Stimulated activated naive CD8-positive, alpha-beta T cell treated with anti-CD3 and anti-CD28 coated beads, Interleukin-15, Interleukin-2, amounts not matched to agents 100 U/mL and 50 U/mL, for 24 hours (primary cell): ENCODE data around the gene ANKRD33.

Source experiments
- ATAC-seq: fragments of 150-1000 bp; cut with Tn5 transposase; one replicate; pipeline ENCODE4 v1.10.0; 2021
- DNase-seq: peaks from one replicate; pipeline ENCODE4 v3.0.0; 2021

Gene ANKRD33, protein sequence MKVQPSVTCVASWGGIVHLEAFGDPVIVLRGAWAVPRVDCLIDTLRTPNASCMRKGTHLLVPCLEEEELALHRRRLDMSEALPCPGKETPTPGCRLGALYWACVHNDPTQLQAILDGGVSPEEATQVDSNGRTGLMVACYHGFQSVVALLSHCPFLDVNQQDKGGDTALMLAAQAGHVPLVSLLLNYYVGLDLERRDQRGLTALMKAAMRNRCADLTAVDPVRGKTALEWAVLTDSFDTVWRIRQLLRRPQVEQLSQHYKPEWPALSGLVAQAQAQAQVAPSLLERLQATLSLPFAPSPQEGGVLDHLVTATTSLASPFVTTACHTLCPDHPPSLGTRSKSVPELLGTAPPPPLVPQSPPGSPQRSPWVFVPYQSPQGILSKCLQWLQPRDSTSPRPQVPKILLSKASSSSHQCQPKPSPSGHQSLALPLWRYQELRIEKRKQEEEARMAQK

DNA sequence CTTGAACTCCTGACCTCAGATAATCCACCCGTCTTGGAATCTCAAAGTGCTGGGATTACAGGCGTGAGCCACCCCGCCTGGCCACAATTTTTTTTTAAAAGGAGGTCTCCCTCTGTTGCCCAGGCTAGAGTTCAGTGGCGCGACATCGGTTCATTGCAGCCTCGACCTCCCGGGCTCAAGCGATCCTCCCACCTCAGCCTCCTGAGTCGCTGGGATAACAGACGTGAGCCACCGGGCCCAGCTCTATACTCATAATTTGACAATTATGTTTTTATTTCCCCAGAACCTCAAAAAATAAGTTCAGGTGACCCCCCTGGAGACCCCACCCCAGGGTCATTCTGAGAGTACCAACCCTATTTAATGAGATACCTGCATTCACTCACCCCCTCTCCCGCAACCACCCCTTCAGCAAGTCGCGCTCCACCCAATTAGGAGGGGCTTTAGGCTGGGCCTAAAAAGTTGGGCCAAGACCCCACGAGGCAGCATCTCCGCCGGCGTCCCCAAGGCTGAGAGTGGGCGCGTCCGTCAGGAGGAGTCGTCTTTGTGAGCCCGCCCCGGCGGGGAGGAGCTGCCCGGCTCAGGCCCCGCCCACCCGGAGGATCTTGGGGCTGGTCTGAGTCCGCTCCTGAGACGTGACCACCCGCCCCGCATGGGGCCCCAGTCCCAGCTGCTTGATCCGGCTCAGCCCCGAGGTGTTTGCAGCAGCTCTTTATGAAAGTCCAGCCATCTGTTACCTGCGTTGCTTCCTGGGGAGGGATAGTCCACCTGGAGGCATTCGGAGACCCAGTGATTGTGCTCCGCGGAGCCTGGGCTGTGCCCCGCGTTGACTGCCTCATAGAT, at the start of gene ANKRD33:
TSS of gene ANKRD33 (plus strand) at position 628 of the 840 bp plus-strand sequence. CDS start at position 712, 84 bp downstream.
- no peak for ATAC-seq
- DNase-seq: no peak

DNA sequence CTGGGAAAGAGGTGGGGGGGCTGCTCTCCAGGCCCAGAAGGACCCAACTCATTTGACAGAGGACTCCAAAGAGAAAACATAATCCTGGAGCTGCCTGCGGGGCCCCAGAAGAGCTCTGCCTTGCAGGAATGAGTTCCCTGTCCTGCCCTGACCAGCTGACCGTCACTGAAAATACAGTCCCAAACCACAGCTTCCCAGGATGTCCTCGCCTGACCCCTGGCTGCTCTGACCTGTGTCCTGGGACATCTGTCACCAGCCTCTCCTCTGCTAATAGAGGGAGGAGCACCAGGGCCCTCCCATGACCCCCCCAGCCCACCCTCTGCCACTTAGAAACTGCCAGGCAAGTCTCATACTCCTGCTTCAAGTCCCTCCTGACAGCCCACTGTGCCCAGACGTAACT, 49.1 kb upstream of the ANKRD33 start:
- DNase-seq: no peak

DNA sequence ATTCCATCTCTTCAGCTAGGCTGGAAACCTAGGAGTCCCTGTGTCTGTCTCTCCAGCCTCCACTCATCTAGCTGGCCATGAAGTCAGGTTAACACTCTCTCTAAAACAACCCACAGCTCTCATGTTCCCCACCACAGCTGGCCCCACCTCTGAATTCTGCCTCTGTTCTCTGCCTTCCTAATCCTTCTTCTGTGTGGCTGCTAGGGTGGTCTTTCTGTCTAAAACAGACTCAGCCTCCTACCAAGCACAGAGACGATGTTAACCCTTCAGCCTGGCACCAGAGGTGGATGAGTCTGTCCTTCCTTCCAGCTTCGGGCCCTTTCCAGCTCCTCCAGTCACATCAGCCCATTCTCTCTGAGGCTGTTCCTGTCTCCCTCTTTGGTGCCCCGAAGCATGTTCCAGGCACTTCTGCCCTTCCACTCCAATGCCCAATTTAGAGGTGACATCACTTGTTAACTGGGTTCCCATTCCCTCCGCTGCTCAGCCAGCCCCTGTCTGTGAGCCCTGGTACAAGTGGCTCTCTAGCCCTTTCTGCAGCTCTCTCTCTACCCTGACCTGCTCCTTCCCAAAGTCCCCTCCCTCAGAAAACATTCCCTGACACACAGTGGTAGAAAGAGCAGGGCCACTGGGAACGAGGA, 48.5 kb upstream of the ANKRD33 start:
- no peak for ATAC-seq

More for the DNA sequence above, 49.1 kb upstream of the ANKRD33 start:
- no peak for ATAC-seq

DNA sequence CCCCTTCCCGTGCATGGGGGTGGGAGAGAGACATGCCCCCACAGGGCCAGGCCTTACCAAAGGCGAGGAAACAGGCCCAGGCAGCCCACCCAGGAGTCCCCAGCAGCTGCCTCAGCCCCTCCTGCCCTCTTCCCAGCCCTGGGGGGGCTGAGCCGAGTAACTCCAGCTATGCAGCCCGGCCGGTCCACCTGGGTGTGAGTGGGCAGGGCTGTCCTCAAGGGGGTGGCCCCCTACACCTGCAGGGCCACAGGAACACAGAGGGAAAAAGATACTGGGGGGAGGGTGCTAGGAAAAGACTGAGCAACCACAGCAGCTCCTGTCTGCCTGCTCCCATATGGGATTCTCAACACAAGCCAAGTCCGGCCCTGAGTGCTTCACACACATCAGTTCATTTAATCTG, 46.9 kb upstream of the ANKRD33 start:
- no peak for ATAC-seq
- DNase-seq: no peak

More for the DNA sequence above, 48.5 kb upstream of the ANKRD33 start:
- no peak for DNase-seq

DNA sequence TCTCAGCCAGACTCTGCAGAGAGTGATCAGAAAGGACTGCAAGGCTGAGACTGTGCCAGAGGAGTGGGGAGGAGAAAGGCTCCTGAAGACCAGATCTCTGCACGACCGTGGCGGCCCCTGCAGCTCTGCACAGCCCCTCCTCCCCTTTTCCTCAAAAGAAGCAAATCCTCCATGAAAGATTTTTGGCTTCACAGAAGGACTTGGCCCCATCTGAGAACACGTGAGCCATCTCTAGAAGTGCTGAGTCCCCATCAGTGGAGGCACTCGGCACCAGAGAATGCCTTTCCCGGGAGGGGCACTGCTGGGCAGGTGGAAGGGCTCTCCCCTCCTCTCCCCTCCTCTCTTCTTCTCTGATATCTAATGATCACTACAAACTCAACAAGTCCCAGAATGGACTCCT, 46.2 kb upstream of the ANKRD33 start:
- ATAC-seq (no peak), DNase-seq (no peak)

DNA sequence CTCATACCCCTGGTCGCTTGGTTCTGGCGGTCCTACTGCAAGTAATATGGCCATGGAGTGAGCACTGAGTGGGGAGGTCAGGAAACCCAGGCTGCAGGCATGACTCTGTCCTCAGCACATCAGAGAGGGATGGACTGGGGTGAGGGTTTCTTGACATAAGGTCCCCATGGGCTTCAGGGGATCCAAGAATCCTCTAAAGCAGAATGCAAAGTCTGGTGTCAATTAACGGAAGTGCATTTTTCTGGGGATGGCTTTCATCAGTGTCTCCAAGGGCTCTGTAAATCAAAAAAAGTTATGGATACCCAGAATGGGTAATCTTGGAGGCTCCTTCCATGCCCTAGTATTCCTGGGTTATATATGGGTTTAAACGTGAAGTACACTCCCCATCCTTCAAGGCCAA, 43.0 kb upstream of the ANKRD33 start:
- ATAC-seq: no peak

DNA sequence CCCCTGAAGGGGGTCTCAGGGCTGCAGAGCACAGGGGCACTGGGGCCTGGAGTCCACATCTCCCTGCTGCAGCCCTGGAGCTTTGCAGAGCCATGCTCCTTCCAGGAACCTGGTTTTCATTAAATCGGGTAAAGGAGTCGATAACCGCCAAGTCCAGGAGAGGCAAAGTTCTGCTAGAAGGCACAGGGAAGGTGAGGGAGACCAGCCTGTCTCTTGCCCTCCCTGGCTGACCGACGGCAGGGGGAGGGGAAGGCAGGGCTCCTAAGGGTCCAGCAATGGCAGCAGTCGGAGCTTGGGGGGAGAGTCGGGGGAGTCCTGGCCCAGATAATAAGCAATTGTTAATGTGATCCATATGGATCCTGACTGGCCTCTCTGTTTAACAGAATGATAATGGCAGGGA, 42.4 kb upstream of the ANKRD33 start:
- ATAC-seq (no peak), DNase-seq (no peak)

More for the DNA sequence above, 43.0 kb upstream of the ANKRD33 start:
- no peak for DNase-seq

DNA sequence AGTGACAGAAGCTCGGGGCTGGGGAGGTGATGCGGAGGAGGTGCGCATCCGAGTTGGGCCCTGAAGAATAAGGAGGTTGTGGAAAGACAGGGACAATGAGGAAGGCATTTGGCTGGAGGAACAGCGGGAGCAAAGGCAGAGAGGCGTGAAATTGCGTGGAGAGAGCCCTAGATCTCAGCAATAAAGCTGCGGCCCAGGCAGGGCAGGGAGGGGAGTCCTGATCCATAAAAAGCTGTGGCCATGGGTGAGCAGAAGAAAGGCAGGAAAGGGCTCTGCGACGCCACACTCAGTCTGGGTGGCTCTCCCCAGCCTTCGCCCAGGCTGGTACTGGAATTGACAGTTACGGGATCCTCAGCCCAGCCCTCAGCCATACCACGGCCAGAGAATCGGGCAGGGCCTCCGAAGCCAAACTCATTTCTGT, 41.6 kb upstream of the ANKRD33 start:
- ATAC-seq (no peak), DNase-seq (no peak)

DNA sequence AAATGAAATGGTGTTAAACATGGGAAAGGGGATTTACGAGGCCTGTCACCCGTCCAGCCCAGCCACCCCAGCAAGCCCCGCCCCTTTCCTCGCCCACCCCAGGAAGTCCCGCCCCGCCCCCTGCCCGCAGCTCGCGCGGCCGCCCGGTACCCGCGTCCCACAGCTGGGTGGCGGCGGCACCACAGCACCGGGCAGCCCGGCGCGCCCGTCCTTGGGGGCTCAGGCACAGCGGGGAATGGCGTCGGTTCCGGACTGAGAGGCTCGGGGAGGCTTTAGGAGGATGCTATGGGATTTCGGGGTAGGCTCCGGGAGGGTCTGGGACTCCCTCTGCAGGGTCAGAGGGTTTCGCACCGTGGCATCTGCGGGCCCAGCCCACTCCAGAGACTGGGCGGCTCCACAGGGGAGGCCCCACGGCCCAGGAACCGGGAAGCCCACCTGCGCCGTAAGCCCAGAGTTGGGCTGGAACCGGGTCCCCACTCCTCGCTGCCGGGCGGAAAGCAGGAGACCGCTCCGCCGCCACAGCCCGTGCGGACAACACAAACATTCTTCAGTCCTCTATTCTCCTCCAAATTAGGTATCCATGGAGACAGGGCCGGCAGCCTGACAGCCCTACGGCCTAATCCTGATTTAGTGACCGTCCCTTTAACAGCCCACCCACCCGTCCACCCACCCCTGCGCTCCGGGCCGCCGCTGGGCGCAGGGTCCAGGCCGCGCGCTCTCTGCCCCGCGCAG, 40.8 kb upstream of the ANKRD33 start:
- peak; percentile 42 for ATAC-seq
- DNase-seq: peak; percentile 71

DNA sequence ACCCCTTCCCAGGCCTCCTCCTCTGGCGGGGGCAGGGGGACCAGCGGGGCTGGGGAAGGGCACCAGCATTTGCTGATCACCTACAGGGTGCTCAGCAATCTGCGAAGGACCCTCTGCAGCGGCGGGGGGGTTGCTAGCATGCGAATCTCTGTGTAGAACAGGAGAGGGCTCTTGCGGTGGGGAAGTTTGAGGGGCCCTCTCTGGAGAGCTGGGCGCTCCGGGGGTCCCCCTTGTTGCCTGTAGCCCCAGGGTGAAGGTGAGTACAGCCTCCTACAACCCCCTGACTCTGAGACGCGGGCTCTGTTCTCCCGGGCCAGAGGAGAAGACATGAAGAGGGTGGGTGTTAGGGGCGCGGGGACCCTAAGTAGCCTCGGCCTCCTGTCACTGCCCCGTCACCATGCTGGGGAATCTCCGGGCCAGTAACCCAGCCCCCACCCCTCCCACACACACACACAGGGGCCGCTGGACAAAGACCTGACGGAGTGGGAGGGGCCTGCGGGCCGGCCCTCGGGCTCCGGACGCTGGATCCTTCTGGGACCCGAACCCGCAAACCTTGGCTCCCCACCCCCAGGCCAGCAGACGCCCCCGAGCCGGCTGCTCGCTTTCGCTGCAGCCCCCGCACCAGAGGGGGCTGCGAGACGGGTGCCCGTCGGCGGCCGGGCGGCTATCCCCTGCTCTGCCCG, 40.1 kb upstream of the ANKRD33 start:
- no peak for ATAC-seq
- DNase-seq: no peak

DNA sequence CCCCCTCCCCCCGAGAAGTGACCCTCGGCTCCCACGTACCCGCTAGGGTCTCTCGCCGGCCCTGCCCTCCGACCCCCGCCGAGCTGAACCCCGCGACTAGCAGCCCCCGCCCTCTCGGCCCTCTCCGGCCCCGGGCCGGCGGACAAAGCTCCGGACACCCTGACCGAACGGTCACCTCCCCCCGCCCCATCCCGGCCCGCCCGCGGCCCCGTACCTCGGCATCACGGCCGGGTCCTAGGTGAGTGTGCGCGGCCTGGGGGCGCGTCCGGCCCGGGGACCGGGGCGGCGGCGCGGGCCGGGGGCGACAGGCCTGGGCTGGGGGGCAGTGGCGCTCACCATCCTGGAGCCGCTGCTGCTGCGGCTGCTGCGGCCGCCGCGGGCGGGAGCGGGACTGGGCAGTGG, 39.6 kb upstream of the ANKRD33 start, which contains the start of gene FIGNL2:
TSS of gene FIGNL2 (minus strand) at position 393 of the 402 bp plus-strand sequence. CDS start 26,305 bp downstream, outside the sequence.
- ATAC-seq (no peak), DNase-seq (no peak)

DNA sequence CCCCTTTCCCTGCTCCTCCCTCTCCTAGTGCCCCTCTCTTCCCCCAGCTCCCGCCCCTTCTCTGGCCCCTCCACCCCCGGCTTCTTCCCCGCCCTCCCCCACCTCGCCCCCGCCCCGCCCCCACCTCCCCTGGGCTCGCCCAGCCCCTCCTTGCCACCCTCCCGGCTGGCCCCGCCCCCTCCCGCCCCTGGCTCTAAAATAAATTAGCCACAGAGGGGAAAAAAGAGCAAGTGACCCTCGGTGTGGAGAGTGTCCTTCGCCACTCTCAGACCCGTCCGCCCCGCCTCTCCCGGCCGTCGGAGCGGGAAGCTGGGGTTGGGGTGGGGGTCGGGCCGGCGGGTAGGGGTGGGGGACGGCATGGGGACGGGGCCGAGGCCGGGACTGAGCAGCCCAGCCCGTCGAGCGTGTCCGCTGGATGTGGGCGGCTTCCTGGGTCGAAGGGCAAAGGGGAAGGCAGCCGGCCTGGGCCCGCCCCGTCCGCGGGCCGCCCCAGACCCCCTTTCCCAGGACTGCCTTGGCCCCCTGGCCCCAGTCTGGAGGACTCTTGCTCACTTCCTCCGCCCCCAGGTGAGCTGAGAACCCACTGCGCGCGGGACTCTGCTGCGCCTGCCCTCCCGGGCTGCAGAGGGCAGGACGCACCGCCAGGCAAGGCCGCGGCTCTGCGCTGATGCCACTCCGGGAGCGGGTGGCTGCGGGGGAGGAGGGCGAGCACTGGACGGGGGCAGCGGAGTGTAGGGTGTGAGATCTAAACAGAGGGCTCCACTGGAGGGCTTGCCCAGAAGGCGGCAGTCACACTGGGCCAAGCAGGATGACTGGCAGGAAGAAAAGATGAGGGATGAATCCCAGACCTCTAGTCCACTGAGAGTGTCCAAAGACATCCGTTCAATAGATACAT, 38.8 kb upstream of the ANKRD33 start:
- ATAC-seq (no peak), DNase-seq (no peak)

DNA sequence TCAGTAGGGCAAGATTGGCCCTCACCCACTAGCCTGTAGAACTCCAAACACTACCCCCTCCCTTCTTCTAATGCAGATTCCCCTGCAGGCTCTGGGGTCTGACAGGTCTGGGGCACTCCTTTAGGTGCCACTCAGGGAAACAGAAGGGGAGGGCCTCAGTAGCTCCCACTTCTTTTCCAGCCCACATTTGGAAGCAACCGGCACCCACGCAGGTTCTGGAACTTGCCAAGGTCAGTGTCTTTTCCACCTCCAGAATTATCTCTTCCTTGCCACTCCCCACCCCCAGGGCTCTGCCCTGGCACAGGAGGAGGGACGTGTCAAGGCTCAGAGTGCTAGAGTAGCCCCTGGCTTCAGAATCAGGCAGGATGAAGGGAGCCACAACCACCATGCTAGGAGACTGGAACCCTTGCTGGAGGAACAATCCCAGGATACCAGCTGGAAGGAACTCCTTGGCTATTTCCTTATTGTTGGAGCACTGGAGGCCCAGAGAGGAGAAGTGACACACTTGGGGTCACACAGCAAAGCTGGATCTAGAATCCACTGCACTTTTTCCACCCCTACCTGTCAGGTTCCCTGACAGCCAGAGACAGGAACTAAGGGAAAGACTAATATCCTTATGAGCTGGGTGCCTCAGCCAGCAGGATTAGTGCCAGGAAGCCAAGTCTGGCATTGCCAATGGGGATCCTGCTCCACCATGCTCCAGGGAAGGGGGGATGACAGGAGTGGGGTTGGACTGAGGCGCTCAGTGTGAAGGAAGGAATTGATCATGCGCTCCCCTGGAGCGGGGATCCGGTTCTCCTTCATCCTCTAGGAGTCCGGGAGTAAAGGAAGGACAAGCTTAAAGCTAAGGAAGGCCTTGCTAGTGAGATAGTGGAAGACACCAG, 37.6 kb upstream of the ANKRD33 start:
- DNase-seq: no peak
- ATAC-seq: no peak

DNA sequence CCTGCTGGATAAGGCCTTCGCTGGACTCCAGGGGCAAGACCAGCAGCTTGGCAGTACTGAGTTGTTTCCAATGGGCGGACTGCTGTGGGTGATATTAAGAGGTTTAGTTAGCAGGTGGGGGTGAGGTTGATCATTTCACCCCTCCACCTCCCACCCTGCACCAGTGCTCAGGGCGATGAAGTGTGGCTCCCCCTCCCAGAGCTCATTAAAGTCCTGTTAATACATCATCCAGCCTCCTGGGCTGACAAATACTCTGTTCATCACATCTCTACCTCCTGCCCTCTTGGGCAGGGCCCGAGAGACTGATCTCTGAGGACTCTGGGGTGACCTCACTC, 37.0 kb upstream of the ANKRD33 start:
- ATAC-seq (no peak), DNase-seq (no peak)

DNA sequence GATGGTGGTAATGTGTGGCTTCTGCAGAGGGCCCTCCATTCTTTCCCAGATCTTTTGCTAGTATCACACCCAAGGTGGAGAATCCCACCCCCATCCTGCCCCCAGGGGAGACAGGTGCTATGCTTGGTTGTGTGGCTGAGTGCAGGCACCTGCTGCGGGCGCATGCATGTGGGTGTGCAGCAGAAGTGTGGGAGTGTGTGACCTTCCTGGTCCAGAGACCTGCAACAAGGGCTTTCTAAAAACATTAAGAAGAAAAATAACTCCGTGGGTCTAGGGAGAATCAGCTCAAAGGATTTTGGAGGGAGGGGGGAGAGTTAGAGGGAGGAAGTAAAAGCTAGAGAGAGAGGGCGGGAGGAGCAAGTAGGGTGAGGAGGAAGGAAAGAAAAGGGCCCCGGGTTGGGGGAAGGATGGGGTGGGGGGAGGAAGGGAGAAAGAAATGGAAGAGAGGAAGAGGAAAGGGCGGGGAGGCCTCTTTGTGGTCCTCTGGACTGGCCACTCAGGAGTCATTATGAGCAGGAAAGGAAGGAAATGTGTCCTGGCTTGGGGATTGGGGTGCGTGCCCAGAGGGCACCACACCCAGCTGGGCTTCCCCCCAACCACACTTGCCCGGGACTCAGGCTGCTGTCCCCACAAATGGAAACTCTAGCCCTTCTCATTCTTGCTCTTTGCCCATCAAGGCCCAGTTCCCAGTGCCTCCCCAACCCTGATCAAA, 36.3 kb upstream of the ANKRD33 start:
- DNase-seq (no peak), ATAC-seq (no peak)

DNA sequence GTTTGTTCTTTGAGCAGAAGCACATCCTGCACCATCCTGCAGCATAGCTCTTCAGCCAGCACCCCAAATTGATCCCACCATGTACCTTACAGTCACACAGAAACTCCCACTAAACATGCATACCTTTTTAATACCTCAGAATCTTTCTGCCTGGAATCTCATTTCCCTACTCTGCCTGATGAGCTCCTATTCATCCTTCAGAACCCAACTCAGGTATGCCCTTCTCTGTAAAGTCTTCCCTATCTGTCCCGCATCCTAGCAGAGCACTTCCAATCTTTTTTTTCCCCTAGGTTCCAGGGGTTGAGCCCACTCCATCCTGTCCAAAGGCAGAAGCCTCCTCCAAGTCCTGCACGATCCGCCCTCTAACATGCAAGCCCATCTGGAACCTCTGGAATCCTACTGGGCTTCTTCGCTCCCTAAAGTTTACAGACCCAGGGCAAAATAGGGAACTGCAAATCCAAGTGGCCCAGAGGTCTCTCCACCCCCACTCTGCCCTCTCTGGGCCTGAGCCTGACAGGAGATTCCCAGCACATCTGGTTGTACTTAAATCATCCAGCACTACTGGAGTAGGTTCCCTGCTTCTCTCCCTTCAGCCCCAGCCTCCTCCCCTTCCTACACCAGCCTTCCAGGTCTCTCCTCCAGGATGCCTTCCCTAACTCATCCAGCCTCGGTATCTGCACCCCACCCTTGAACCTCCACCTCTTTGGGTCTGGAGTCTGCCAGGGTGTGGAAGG, 35.3 kb upstream of the ANKRD33 start:
- DNase-seq (no peak), ATAC-seq (no peak)

DNA sequence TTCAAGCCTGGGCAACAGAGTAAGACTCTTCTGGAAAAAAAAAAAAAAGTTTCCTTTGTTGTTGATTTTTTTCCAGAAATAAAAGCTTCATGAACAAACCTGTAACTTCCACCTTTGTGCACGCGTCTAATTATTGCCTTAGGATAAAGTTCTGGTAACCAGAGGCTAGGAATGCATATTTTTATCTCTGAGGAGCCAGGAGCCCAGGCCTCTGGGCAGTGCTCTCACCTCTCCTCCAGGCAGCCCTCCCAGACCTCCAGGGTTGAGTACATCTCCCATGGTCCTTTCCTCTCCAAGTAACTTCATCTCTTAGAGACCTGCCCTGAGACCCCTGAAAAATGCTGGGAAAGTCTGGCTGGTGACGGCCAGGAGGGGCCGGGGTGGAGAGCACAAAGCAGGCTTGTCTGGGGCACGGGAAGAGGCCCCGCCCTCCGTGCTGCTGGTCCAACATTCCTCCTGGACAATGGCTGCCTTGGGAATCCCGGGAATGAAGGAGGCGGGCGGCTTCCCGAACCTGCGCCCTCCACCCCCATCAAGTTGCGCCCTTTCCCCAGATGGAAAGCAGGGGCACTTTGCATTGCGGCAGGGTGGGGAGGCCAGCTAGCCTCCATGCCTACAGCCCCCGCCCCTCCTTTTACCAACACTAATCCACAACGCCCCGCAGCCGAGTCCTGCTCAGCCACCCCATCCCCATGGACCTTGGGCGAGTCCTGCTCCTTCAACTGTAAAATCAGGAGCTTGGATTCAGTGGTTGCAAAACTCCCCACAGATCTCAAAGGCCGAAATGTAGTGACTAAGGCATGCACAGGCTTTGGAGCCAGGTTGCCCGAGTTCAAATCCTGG, 32.1 kb upstream of the ANKRD33 start:
- DNase-seq (no peak), ATAC-seq (no peak)
